Activated naive CD8-positive, alpha-beta T cell (primary cell): ENCODE data around the gene ASCC3.
"Not testable (repeated sequence)": the region's sequence is repeated elsewhere in the genome, so short reads cannot be mapped to it uniquely, and the experiment has no call there.

Source experiments
- H3K27ac Mint-ChIP-seq: one replicate; pipeline ENCODE4 v1.8.0; 2021; ENCODE audit warnings: mixed read lengths
- H3K27me3 Mint-ChIP-seq: one replicate; pipeline ENCODE4 v1.8.0; 2021; ENCODE audit warnings: mixed read lengths
- H3K36me3 Mint-ChIP-seq: one replicate; pipeline ENCODE4 v1.8.0; 2021; ENCODE audit warnings: mixed read lengths
- H3K4me1 Mint-ChIP-seq: one replicate; pipeline ENCODE4 v1.8.0; 2021; ENCODE audit warnings: low read depth, mixed read lengths
- H3K4me3 Mint-ChIP-seq: one replicate; pipeline ENCODE4 v1.8.0; 2021; ENCODE audit warnings: mild to moderate bottlenecking, mixed read lengths
- H3K9me3 Mint-ChIP-seq: one replicate; pipeline ENCODE4 v1.8.0; 2021; ENCODE audit warnings: low read depth, mixed read lengths

ASCC3 gene

GRCh38 chr6:100899202-100899601, 18.1 kb upstream of the ASCC3 start:
- Mint-ChIP-seq H3K9me3 (no peaks in the 10 kb centered on the region), H3K36me3 (peaks cover 4% of the 10 kb centered on the region), H3K4me3 (no peak overlapping the region), H3K4me1 (peaks cover 2% of the 10 kb centered on the region), H3K27ac (no peak overlapping the region), H3K27me3 (no peaks in the 10 kb centered on the region)

- no peaks in the 10 kb centered on the region for H3K4me1 Mint-ChIP-seq
- no peak overlapping the region for H3K4me3 Mint-ChIP-seq
- H3K27ac Mint-ChIP-seq = no peak overlapping the region
- no peaks in the 10 kb centered on the region for H3K9me3 Mint-ChIP-seq
- H3K27me3 Mint-ChIP-seq = no peaks in the 10 kb centered on the region
- peaks cover 4% of the 10 kb centered on the region for H3K36me3 Mint-ChIP-seq
These were observed 16.5 kb upstream of the ASCC3 start for GRCh38 chr6:100897671-100898070.

GRCh38 chr6:100893743-100894142, 12.6 kb upstream of the ASCC3 start:
- Mint-ChIP-seq H3K27ac (no peak overlapping the region), H3K4me3 (no peak overlapping the region), H3K27me3 (no peaks in the 10 kb centered on the region), H3K4me1 (no peaks in the 10 kb centered on the region), H3K36me3 (peaks cover under 1% of the 10 kb centered on the region), H3K9me3 (no peaks in the 10 kb centered on the region)

- no peaks in the 10 kb centered on the region for H3K4me1 Mint-ChIP-seq
- no peaks in the 10 kb centered on the region for H3K36me3 Mint-ChIP-seq
- no peaks in the 10 kb centered on the region for H3K27me3 Mint-ChIP-seq
- no peak overlapping the region for H3K27ac Mint-ChIP-seq
- H3K4me3 Mint-ChIP-seq = no peak overlapping the region
- H3K9me3 Mint-ChIP-seq = no peaks in the 10 kb centered on the region
These were observed 11.6 kb upstream of the ASCC3 start for GRCh38 chr6:100892693-100893092.

GRCh38 chr6:100892116-100892515, 11.0 kb upstream of the ASCC3 start:
- no peaks in the 10 kb centered on the region for H3K9me3 Mint-ChIP-seq
- H3K4me1 Mint-ChIP-seq = no peaks in the 10 kb centered on the region
- H3K27ac Mint-ChIP-seq = no peak overlapping the region
- H3K36me3 Mint-ChIP-seq = no peaks in the 10 kb centered on the region
- no peaks in the 10 kb centered on the region for H3K27me3 Mint-ChIP-seq
- no peak overlapping the region for H3K4me3 Mint-ChIP-seq

- no peaks in the 10 kb centered on the region for H3K9me3 Mint-ChIP-seq
- no peak overlapping the region for H3K4me3 Mint-ChIP-seq
- no peaks in the 10 kb centered on the region for H3K36me3 Mint-ChIP-seq
- H3K27me3 Mint-ChIP-seq = no peaks in the 10 kb centered on the region
- H3K4me1 Mint-ChIP-seq = no peaks in the 10 kb centered on the region
- H3K27ac Mint-ChIP-seq = no peak overlapping the region
These were observed 9.9 kb upstream of the ASCC3 start for GRCh38 chr6:100891079-100891478.

- H3K9me3 Mint-ChIP-seq, H3K4me3 Mint-ChIP-seq, H3K4me1 Mint-ChIP-seq, H3K27me3 Mint-ChIP-seq, H3K36me3 Mint-ChIP-seq, H3K27ac Mint-ChIP-seq: not testable (repeated sequence)
These were observed 9.5 kb upstream of the ASCC3 start for GRCh38 chr6:100890646-100891045.

- H3K9me3 Mint-ChIP-seq = no peaks in the 10 kb centered on the region
- no peak overlapping the region for H3K4me3 Mint-ChIP-seq
- no peak overlapping the region for H3K27ac Mint-ChIP-seq
- no peaks in the 10 kb centered on the region for H3K36me3 Mint-ChIP-seq
- H3K27me3 Mint-ChIP-seq = no peaks in the 10 kb centered on the region
- H3K4me1 Mint-ChIP-seq = no peaks in the 10 kb centered on the region
These were observed 8.2 kb upstream of the ASCC3 start for GRCh38 chr6:100889351-100889750.

GRCh38 chr6:100886076-100886475, 4.9 kb upstream of the ASCC3 start:
- Mint-ChIP-seq H3K4me3 (no peak overlapping the region), H3K36me3 (peaks cover 2% of the 10 kb centered on the region), H3K27me3 (no peaks in the 10 kb centered on the region), H3K4me1 (peaks cover 9% of the 10 kb centered on the region), H3K9me3 (no peaks in the 10 kb centered on the region), H3K27ac (no peak overlapping the region)

- Mint-ChIP-seq H3K27me3 (no peaks in the 10 kb centered on the region), H3K36me3 (peaks cover 2% of the 10 kb centered on the region), H3K9me3 (no peaks in the 10 kb centered on the region), H3K4me3 (no peak overlapping the region), H3K27ac (no peak overlapping the region), H3K4me1 (peaks cover 29% of the 10 kb centered on the region)
These were observed 2.2 kb upstream of the ASCC3 start for GRCh38 chr6:100883347-100883746.

GRCh38 chr6:100881707-100882040, 545 bp upstream of the ASCC3 start:
- peak overlapping the region; percentile 100 for H3K4me3 Mint-ChIP-seq
- no peaks in the 10 kb centered on the region for H3K27me3 Mint-ChIP-seq
- H3K4me1 Mint-ChIP-seq = peaks cover 43% of the 10 kb centered on the region
- peak overlapping the region; percentile 87 for H3K27ac Mint-ChIP-seq
- H3K9me3 Mint-ChIP-seq = no peaks in the 10 kb centered on the region
- H3K36me3 Mint-ChIP-seq = peaks cover 2% of the 10 kb centered on the region

GRCh38 chr6:100880149-100880852, 828 bp downstream of the ASCC3 start:
- Mint-ChIP-seq H3K4me1 (peaks cover 53% of the 10 kb centered on the region), H3K4me3 (peak overlapping the region; percentile 100), H3K9me3 (no peaks in the 10 kb centered on the region), H3K27me3 (no peaks in the 10 kb centered on the region), H3K27ac (peak overlapping the region; percentile 99), H3K36me3 (peaks cover 2% of the 10 kb centered on the region)

- Mint-ChIP-seq H3K36me3 (peaks cover 4% of the 10 kb centered on the region), H3K9me3 (no peaks in the 10 kb centered on the region), H3K4me3 (peak overlapping the region; percentile 66), H3K4me1 (peaks cover 61% of the 10 kb centered on the region), H3K27me3 (no peaks in the 10 kb centered on the region), H3K27ac (no peak overlapping the region)
These were observed 1.8 kb downstream of the ASCC3 start for GRCh38 chr6:100879317-100879716.

GRCh38 chr6:100877851-100878250, 3.3 kb downstream of the ASCC3 start:
- H3K4me3 Mint-ChIP-seq = peak overlapping the region; percentile 24
- peaks cover 6% of the 10 kb centered on the region for H3K36me3 Mint-ChIP-seq
- no peaks in the 10 kb centered on the region for H3K9me3 Mint-ChIP-seq
- H3K27me3 Mint-ChIP-seq = no peaks in the 10 kb centered on the region
- H3K27ac Mint-ChIP-seq = no peak overlapping the region
- H3K4me1 Mint-ChIP-seq = peaks cover 70% of the 10 kb centered on the region

GRCh38 chr6:100876251-100876650, 4.9 kb downstream of the ASCC3 start:
- Mint-ChIP-seq H3K4me1 (peaks cover 69% of the 10 kb centered on the region), H3K9me3 (no peaks in the 10 kb centered on the region), H3K27me3 (no peaks in the 10 kb centered on the region), H3K4me3 (peak overlapping the region; percentile 1), H3K27ac (peak overlapping the region; percentile 18), H3K36me3 (peaks cover 4% of the 10 kb centered on the region)

- Mint-ChIP-seq H3K9me3 (no peaks in the 10 kb centered on the region), H3K4me3 (no peak overlapping the region), H3K36me3 (peaks cover 38% of the 10 kb centered on the region), H3K27ac (no peak overlapping the region), H3K27me3 (no peaks in the 10 kb centered on the region), H3K4me1 (peaks cover 7% of the 10 kb centered on the region)
These were observed 15.6 kb downstream of the ASCC3 start for GRCh38 chr6:100865525-100865924.
